Measurements from ENCODE around the gene SLC4A9. TPM values are rescaled to one million over a fixed set of nuclear protein-coding genes. Genes with fewer than 3 reads are reported as not detected.

SLC4A9 gene
- total RNA-seq, 2 experiments from 2014 or later, result 0.07 to 0.35 TPM

DNA sequence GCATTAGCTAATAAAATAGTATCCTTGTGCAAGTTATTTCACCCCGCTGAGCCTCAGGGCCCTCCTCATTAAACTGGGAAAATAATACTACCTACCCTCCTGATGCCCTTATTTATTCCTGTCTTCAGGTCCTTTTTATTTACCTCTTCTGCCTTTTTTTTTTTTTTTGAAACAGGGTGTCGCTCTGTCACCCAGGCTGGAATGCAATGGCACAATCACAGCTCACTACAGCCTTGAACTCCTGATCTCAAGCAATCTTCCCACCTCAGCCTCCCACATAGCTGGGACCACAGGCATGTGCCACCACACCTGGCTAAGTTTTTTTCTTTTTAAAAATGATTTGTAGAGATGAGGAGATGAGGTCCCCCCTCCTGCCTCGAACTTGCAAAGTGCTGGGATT is 34.5 kb upstream of the SLC4A9 start:
- CTCF ChIA-PET, result interaction anchor here (1.1 kb wide), 1 partner anchor 27 kb away, joined by 5 read pairs; no protein-coding TSS in a partner anchor
- Mint-ChIP-seq H3K27ac (no peak overlapping the region), H3K4me1 (peaks cover 2% of the 10 kb centered on the region), H3K36me3 (no peaks in the 10 kb centered on the region), H3K4me3 (no peak overlapping the region), H3K27me3 (peaks cover 6% of the 10 kb centered on the region), H3K9me3 (ENCODE audit: low read depth) (no peaks in the 10 kb centered on the region)
- DNase-seq (no peak), ATAC-seq (no peak)

DNA sequence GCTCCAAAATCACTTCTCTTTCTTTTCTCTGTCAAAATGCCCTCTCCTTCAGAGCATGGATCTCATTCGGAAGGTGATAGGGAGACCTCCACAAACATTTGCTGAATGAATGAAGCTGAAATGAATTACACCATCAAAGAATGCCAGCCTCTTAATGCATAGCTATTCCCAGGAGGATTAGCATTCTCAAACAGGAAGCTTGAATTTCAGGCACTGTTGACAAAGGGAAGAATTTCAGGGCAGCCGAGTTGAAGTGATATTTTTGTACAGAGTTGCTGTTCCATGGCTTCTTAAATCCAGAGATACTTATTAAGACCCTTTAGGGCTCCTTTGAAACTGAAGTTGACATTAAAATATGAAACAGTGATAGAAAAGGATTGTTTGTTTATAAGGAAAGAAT is 32.4 kb upstream of the SLC4A9 start:
- H3K36me3 Mint-ChIP-seq, result peaks cover 1% of the 10 kb centered on the region
- CTCF ChIA-PET, result interaction anchor here (1.1 to 2.7 kb wide), 4 partner anchors 13 to 88 kb away, joined by 3 to 6 read pairs (median 5); no protein-coding TSS in a partner anchor
- ATAC-seq (no peak), DNase-seq (no peak)
- H3K9me3 Mint-ChIP-seq (ENCODE audit: low read depth), result no peaks in the 10 kb centered on the region
- H3K4me3 Mint-ChIP-seq, result no peak overlapping the region
- H3K4me1 Mint-ChIP-seq, result peaks cover 2% of the 10 kb centered on the region
- peaks cover 6% of the 10 kb centered on the region for H3K27me3 Mint-ChIP-seq
- no peak overlapping the region for H3K27ac Mint-ChIP-seq

DNA sequence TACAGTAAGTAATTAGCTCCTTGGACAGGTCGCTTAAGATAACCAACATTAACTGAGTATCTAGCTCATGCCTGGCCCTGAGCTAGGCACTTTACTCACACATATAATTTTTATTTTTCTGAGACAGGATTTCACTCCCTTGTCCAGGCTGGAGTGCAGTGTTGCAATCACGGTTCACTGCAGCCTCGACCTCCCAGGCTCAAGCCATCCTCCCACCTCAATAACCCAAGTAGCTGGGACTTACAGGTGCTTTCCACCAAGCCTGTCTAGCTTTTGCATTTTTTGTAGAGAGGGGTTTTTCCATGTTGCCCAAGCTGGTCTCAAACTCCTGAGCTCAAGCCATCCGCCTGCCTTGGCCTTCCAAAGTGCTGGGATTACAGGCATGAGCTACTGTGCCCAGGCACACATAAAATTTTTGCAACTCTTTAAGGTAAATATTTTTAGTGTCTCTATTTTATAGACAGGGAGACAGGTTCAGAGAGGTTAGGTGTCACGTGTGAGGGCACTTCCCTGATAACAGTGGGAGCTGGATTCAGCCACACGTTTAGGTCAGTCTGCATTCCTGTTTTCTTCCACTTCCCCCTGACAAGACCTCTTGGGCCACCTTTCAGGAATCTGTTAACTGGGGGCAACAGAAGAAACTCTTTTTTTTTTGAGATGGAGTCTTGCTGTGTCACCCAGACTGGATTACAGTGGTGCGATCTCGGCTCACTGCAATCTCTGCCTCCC is 31.8 kb upstream of the SLC4A9 start:
- H3K9me3 Mint-ChIP-seq (ENCODE audit: low read depth), result no peaks in the 10 kb centered on the region
- CTCF ChIA-PET, result interaction anchor here (1.1 to 2.7 kb wide), 4 partner anchors 12 to 88 kb away, joined by 3 to 6 read pairs (median 5); no protein-coding TSS in a partner anchor
- no peak for ATAC-seq
- no peak overlapping the region for H3K27ac Mint-ChIP-seq
- H3K36me3 Mint-ChIP-seq, result peaks cover 7% of the 10 kb centered on the region
- H3K4me3 Mint-ChIP-seq, result no peak overlapping the region
- peaks cover 6% of the 10 kb centered on the region for H3K27me3 Mint-ChIP-seq
- H3K4me1 Mint-ChIP-seq, result peaks cover 2% of the 10 kb centered on the region
- no peak for DNase-seq

GRCh38 chr5:140329739-140330481 is 30.1 kb upstream of the SLC4A9 start:
- Mint-ChIP-seq H3K4me3 (no peak overlapping the region), H3K36me3 (peaks cover 20% of the 10 kb centered on the region), H3K9me3 (ENCODE audit: low read depth) (no peaks in the 10 kb centered on the region), H3K27me3 (peaks cover 6% of the 10 kb centered on the region), H3K27ac (no peak overlapping the region), H3K4me1 (peaks cover under 1% of the 10 kb centered on the region)
- ATAC-seq, result no peak
- CTCF ChIA-PET, result interaction anchor here (0.9 to 1.6 kb wide), 3 partner anchors 22 to 86 kb away, joined by 3 to 5 read pairs (median 4); no protein-coding TSS in a partner anchor
- no peak for DNase-seq

DNA sequence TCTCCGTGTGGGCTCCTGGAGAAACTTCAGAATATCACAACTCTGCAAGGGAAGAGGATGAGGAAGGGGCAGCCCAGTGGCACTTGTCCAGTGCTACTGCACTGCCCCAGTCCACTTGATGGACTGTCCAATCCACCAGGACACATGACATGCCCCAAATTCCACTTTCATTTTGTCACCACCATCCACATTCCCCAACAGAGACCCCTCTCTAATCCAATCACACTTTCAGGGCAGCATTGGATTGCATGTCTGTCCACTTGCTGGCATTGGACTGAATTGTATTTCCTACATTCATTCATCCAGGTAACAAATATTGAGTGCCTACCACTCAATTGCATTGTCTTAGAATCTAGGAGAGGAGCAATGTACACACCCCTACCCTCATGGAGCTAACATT is 28.4 kb upstream of the SLC4A9 start:
- H3K9me3 Mint-ChIP-seq (ENCODE audit: low read depth), result no peaks in the 10 kb centered on the region
- peaks cover 34% of the 10 kb centered on the region for H3K36me3 Mint-ChIP-seq
- no peaks in the 10 kb centered on the region for H3K27me3 Mint-ChIP-seq
- peaks cover 10% of the 10 kb centered on the region for H3K4me1 Mint-ChIP-seq
- no peak overlapping the region for H3K4me3 Mint-ChIP-seq
- ATAC-seq, result no peak
- DNase-seq, result no peak
- H3K27ac Mint-ChIP-seq, result no peak overlapping the region
- CTCF ChIA-PET, result interaction anchor here (1.0 kb wide), 1 partner anchor 88 kb away, joined by 3 read pairs; no protein-coding TSS in a partner anchor

DNA sequence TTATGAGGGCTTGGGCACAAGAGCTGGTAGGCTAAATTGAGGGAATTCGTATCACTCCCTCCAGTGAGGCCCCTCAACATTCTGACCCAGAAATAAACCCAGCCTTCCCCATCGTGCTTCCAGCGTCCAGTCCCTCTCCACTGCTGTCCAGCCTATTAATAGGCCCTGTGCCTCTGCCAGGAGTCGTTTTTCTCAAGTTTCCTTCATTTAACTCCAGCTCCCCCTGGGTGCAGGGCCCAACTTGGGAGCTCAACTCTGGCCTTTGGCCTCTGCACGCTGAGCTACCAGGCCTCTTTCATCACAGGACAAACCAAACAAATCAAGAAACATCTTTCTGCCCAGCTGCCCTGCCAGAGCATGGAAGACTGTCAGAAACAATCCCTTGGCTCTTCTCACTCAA is 23.6 kb upstream of the SLC4A9 start:
- ATAC-seq (no peak), DNase-seq (no peak)
- Mint-ChIP-seq H3K4me1 (peaks cover 42% of the 10 kb centered on the region), H3K27me3 (no peaks in the 10 kb centered on the region), H3K36me3 (peaks cover 59% of the 10 kb centered on the region), H3K4me3 (no peak overlapping the region), H3K9me3 (ENCODE audit: low read depth) (no peaks in the 10 kb centered on the region), H3K27ac (no peak overlapping the region)
- CTCF ChIA-PET, result interaction anchor here (1.2 to 7.1 kb wide), 6 partner anchors 9 to 92 kb away, joined by 3 to 52 read pairs (median 4); partner anchors contain the start of gene HBEGF

GRCh38 chr5:140337880-140338279 is 22.1 kb upstream of the SLC4A9 start:
- Mint-ChIP-seq H3K27me3 (no peaks in the 10 kb centered on the region), H3K4me3 (no peak overlapping the region), H3K4me1 (peaks cover 57% of the 10 kb centered on the region), H3K27ac (no peak overlapping the region), H3K36me3 (peaks cover 68% of the 10 kb centered on the region), H3K9me3 (ENCODE audit: low read depth) (no peaks in the 10 kb centered on the region)
- CTCF ChIA-PET, result interaction anchor here (0.7 to 7.1 kb wide), 5 partner anchors 10 to 93 kb away, joined by 3 to 52 read pairs (median 3); no protein-coding TSS in a partner anchor
- no peak for ATAC-seq
- DNase-seq, result no peak

- CTCF ChIA-PET, result interaction anchor here (1.2 to 7.1 kb wide), 3 partner anchors 9 to 94 kb away, joined by 3 to 52 read pairs (median 3); no protein-coding TSS in a partner anchor
- Mint-ChIP-seq H3K36me3 (peaks cover 68% of the 10 kb centered on the region), H3K4me1 (peaks cover 62% of the 10 kb centered on the region), H3K27me3 (no peaks in the 10 kb centered on the region), H3K27ac (peak overlapping the region; percentile 3), H3K4me3 (no peak overlapping the region), H3K9me3 (ENCODE audit: low read depth) (no peaks in the 10 kb centered on the region)
- ATAC-seq (no peak), DNase-seq (no peak)
Observed at GRCh38 chr5:140338336-140338735, 21.7 kb upstream of the SLC4A9 start.

DNA sequence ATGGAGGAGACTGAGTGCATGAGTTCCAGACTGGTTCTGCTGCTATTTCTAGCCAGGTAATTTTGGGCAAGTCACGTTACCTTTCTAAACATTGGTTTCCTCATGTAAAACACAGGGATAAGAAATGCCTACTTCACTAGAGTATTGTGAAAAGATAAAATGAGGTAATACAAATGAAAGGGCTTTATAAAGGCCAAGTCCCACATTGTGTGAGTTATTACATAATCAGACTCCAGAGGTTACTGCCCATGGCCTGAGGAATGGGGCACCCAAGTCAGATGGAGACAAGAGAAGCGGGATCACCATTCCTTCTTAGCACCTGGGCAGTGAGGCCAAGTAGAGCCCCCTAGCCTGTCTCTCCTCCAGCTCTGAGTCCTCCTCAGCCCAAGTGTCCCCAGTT is 21.1 kb upstream of the SLC4A9 start:
- Mint-ChIP-seq H3K36me3 (peaks cover 69% of the 10 kb centered on the region), H3K9me3 (ENCODE audit: low read depth) (no peaks in the 10 kb centered on the region), H3K27me3 (no peaks in the 10 kb centered on the region), H3K4me3 (no peak overlapping the region), H3K27ac (no peak overlapping the region), H3K4me1 (peaks cover 67% of the 10 kb centered on the region)
- CTCF ChIA-PET, result interaction anchor here (7.1 kb wide), 1 partner anchor 13 kb away, joined by 52 read pairs; no protein-coding TSS in a partner anchor
- no peak for DNase-seq
- ATAC-seq, result no peak

GRCh38 chr5:140339636-140340035 is 20.4 kb upstream of the SLC4A9 start:
- Mint-ChIP-seq H3K4me1 (peaks cover 74% of the 10 kb centered on the region), H3K4me3 (no peak overlapping the region)
- peak; percentile 53 for DNase-seq

GRCh38 chr5:140340605-140341121 is 19.3 kb upstream of the SLC4A9 start:
- CTCF ChIA-PET, result interaction anchor here (1.3 to 17.8 kb wide), 4 partner anchors 11 to 98 kb away, joined by 3 to 657 read pairs (median 29); no protein-coding TSS in a partner anchor
- Mint-ChIP-seq H3K9me3 (ENCODE audit: low read depth) (no peaks in the 10 kb centered on the region), H3K4me3 (peak overlapping the region; percentile 33), H3K27me3 (no peaks in the 10 kb centered on the region), H3K27ac (peak overlapping the region; percentile 94), H3K36me3 (peaks cover 63% of the 10 kb centered on the region), H3K4me1 (peaks cover 77% of the 10 kb centered on the region)
- ATAC-seq (no peak), DNase-seq (no peak)

More at GRCh38 chr5:140339636-140340035, 20.4 kb upstream of the SLC4A9 start:
- H3K36me3 Mint-ChIP-seq, result peaks cover 69% of the 10 kb centered on the region
- CTCF ChIA-PET, result interaction anchor here (1.7 to 17.8 kb wide), 3 partner anchors 12 to 97 kb away, joined by 6 to 657 read pairs (median 52); no protein-coding TSS in a partner anchor
- H3K27ac Mint-ChIP-seq, result peak overlapping the region; percentile 80
- H3K27me3 Mint-ChIP-seq, result no peaks in the 10 kb centered on the region
- no peak for ATAC-seq
- H3K9me3 Mint-ChIP-seq (ENCODE audit: low read depth), result no peaks in the 10 kb centered on the region

DNA sequence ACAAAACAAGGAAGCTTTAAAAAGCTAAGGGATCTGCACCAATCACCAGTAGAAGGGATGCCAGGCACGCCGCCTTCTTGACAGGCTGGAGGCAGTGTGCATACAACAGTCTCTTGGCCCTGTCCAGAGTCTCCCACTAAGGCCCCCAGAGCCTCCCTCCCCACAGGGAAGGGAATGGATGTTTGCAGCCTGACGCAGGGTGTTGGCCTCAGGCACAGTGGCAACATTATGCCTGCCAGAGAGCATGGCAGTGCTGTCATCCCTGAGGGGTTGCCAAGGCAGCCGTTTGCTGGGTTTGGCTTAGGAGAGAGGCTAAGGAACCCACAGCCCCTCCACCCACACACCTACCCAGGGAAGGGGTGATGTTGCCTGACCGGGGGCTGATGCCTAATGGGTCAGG is 18.4 kb upstream of the SLC4A9 start:
- Mint-ChIP-seq H3K4me1 (peaks cover 70% of the 10 kb centered on the region), H3K27me3 (no peaks in the 10 kb centered on the region), H3K9me3 (ENCODE audit: low read depth) (no peaks in the 10 kb centered on the region), H3K36me3 (peaks cover 54% of the 10 kb centered on the region), H3K27ac (peak overlapping the region; percentile 94), H3K4me3 (peak overlapping the region; percentile 80)
- no peak for ATAC-seq
- CTCF ChIA-PET, result interaction anchor here (0.7 to 17.8 kb wide), 3 partner anchors 10 to 99 kb away, joined by 3 to 657 read pairs (median 52); no protein-coding TSS in a partner anchor
- no peak for DNase-seq

DNA sequence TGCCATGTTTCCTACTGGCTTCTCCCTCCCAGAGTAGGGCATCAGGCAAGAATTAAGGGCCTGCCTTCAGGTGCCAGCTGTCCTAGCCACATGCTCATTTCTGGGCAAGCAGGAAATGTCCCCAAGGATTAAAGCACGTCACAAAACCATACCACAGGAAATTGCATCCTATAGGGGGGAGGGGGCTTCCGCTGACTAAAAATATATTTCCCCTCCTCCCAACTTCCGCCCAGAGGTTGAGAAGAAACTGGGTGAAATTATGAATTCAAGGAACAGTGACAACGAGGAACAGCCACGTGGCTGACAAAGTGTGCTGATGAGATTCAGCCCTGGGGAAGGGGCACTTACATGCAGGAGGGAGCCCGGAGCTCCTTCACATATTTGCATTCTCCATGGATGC is 17.7 kb upstream of the SLC4A9 start:
- peaks cover 74% of the 10 kb centered on the region for H3K4me1 Mint-ChIP-seq

More for the DNA sequence above, 17.7 kb upstream of the SLC4A9 start:
- peak overlapping the region; percentile 94 for H3K27ac Mint-ChIP-seq
- DNase-seq (peak; percentile 70), ATAC-seq (peak; percentile 4)
- no peaks in the 10 kb centered on the region for H3K27me3 Mint-ChIP-seq
- CTCF ChIA-PET, result interaction anchor here (1.2 to 17.8 kb wide), 4 partner anchors 10 to 100 kb away, joined by 3 to 657 read pairs (median 14); no protein-coding TSS in a partner anchor
- no peaks in the 10 kb centered on the region for H3K9me3 Mint-ChIP-seq (ENCODE audit: low read depth)
- peak overlapping the region; percentile 80 for H3K4me3 Mint-ChIP-seq
- peaks cover 52% of the 10 kb centered on the region for H3K36me3 Mint-ChIP-seq

All from activated CD8-positive, alpha-beta memory T cell treated with anti-CD3 and anti-CD28 coated beads, Interleukin-2, amount 10 ng/mL, durations not matched to agents 7 days and 5 days (primary cell).